Activated CD4-positive, alpha-beta memory T cell treated with anti-CD3 and anti-CD28 coated beads for 36 hours (primary cell): Measurements from ENCODE around the gene COQ10A. TPM values are rescaled to one million over a fixed set of nuclear protein-coding genes. Genes with fewer than 3 reads are reported as not detected.

Experiments used
- CTCF ChIA-PET: fragments of 350-600 bp; sonication (Branson Sonifier 250); formaldehyde crosslinking; loops from one replicate; lab custom pipeline; 2021; ENCODE audit warnings: antibody characterized with exemption, inconsistent platforms; lab: Charles Lee
- POLR2A ChIA-PET: fragments of 350-600 bp; sonication (Branson Sonifier 250); formaldehyde crosslinking; loops from one replicate; lab custom pipeline; 2021; ENCODE audit warnings: antibody characterized with exemption; lab: Charles Lee
- DNase-seq: peaks from one replicate; pipeline ENCODE4 v3.0.0-alpha.2; 2020
- H3K27ac Mint-ChIP-seq: one replicate; pipeline ENCODE4 v1.8.0; 2021; ENCODE audit warnings: mixed read lengths
- H3K27me3 Mint-ChIP-seq: one replicate; pipeline ENCODE4 v1.8.0; 2021; ENCODE audit warnings: mixed read lengths
- H3K36me3 Mint-ChIP-seq: one replicate; pipeline ENCODE4 v1.8.0; 2021; ENCODE audit warnings: mixed read lengths
- H3K4me1 Mint-ChIP-seq: one replicate; pipeline ENCODE4 v1.8.0; 2021; ENCODE audit warnings: low read depth, mixed read lengths
- H3K4me3 Mint-ChIP-seq: one replicate; pipeline ENCODE4 v1.8.0; 2021; ENCODE audit warnings: mild to moderate bottlenecking, mixed read lengths
- H3K9me3 Mint-ChIP-seq: one replicate; pipeline ENCODE4 v1.8.0; 2021; ENCODE audit warnings: mixed read lengths
- intact Hi-C: fragments of 100-400 bp; cut with micrococcal nuclease; formaldehyde crosslinking; loops from one replicate; pipeline ENCODE4 v1.15.1; 2023
- total RNA-seq, 2 experiments: library from RNA; stranded (reverse); gene quantifications; one replicate each; pipeline ENCODE4 v1.2.3, GENCODE V29; 2021

Gene COQ10A
- total RNA-seq, 2 experiments from 2014 or later, result 6.3 to 7.0 TPM

DNA sequence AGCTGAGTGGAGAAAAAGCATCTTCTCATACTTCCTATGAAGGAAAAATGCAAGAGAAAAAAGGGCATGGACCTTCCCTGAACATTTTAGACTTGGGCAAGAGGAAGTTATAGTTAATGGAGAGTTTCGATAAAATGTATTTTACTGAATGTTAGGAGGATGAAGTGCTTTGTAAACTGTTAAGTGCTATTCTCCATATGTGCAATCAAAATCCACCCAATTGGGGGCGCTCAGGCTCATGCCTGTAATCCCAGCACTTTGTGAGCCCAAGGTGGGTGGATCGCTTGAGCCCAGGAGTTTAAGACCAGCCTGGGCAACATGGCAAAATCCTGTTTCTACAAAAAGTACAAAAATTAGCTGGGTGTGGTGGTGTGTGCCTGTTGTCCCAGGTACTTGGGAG lies 50.9 kb downstream of the COQ10A start:
- DNase-seq, result peak; percentile 20
- no peaks in the 10 kb centered on the region for H3K9me3 Mint-ChIP-seq
- H3K4me1 Mint-ChIP-seq, result peaks cover 16% of the 10 kb centered on the region
- ChIA-PET POLR2A (interaction anchor here (1.0 kb wide), 1 partner anchor 16 kb away, joined by 3 read pairs; the partner anchor contains the start of gene PAN2), CTCF (interaction anchor here (0.6 to 4.8 kb wide), 2 partner anchors 14 to 146 kb away, joined by 3 to 32 read pairs; no protein-coding TSS in a partner anchor)
- no peak overlapping the region for H3K27ac Mint-ChIP-seq
- H3K27me3 Mint-ChIP-seq, result no peaks in the 10 kb centered on the region
- intact Hi-C loops, result loop anchor here (5.0 kb wide), 2 partner anchors 200 to 315 kb away; partner anchors contain the start of genes BAZ2A, RPL41 and ZC3H10
- H3K4me3 Mint-ChIP-seq, result no peak overlapping the region
- peaks cover 13% of the 10 kb centered on the region for H3K36me3 Mint-ChIP-seq

Other genes starting within 250 kb of the COQ10A start
- 10 to 100 TPM; 14.4 to 15.1 TPM for gene IKZF4, start 245.9 kb upstream of the COQ10A start, total RNA-seq
- 10 to 100 TPM; 28.1 to 40.7 TPM for gene RPS26, start 225.0 kb upstream of the COQ10A start, total RNA-seq
- under 1 TPM; 0.82 to 0.86 TPM for gene ERBB3, start 186.8 kb upstream of the COQ10A start, total RNA-seq
- 100 to 1,000 TPM; 399 to 410 TPM for gene PA2G4, start 162.4 kb upstream of the COQ10A start, total RNA-seq
- gene RPL41, start 150.3 kb upstream of the COQ10A start, total RNA-seq, result 1,000 to 10,000 TPM; 5,210 to 5,251 TPM
- 1 to 10 TPM; 5.1 to 7.2 TPM for gene ZC3H10, start 148.7 kb upstream of the COQ10A start, total RNA-seq
- 100 to 1,000 TPM; 142 to 146 TPM for gene ESYT1, start 138.7 kb upstream of the COQ10A start, total RNA-seq
- 10 to 100 TPM; 63.8 to 70.8 TPM for gene MYL6B, start 114.4 kb upstream of the COQ10A start, total RNA-seq
- gene MYL6, start 108.6 kb upstream of the COQ10A start, total RNA-seq, result 1,000 to 10,000 TPM; 1,196 to 1,215 TPM
- gene SMARCC2, start 77.5 kb upstream of the COQ10A start, total RNA-seq, result 100 to 1,000 TPM in 1 of 2 experiments, 10 to 100 TPM in 1; 96.4 to 103 TPM
- 10 to 100 TPM; 28.2 to 31.2 TPM for gene RNF41, start 45.0 kb upstream of the COQ10A start, total RNA-seq
- gene NABP2, start 42.6 kb upstream of the COQ10A start, total RNA-seq, result 10 to 100 TPM; 62.0 to 62.2 TPM
- 1 to 10 TPM in 1 of 2 experiments, under 1 TPM in 1; 0.59 to 1.7 TPM for gene SLC39A5, start 36.9 kb upstream of the COQ10A start, total RNA-seq
- 10 to 100 TPM; 34.1 to 37.0 TPM for gene ANKRD52, start 8.6 kb upstream of the COQ10A start, total RNA-seq
- gene CS, start 33.4 kb downstream of the COQ10A start, total RNA-seq, result 100 to 1,000 TPM; 304 to 309 TPM
- gene CNPY2, start 49.0 kb downstream of the COQ10A start, total RNA-seq, result 10 to 100 TPM; 74.7 to 91.6 TPM
- 10 to 100 TPM; 49.0 to 51.2 TPM for gene PAN2, start 67.1 kb downstream of the COQ10A start, total RNA-seq
- gene IL23A, start 71.9 kb downstream of the COQ10A start, total RNA-seq, result 10 to 100 TPM; 47.6 to 48.5 TPM
- 100 to 1,000 TPM; 125 to 139 TPM for gene STAT2, start 93.2 kb downstream of the COQ10A start, total RNA-seq
- not detected for gene APOF, start 95.9 kb downstream of the COQ10A start, total RNA-seq
- 10 to 100 TPM; 60.1 to 62.6 TPM for gene TIMELESS, start 182.5 kb downstream of the COQ10A start, total RNA-seq
- not detected for gene MIP, start 187.7 kb downstream of the COQ10A start, total RNA-seq
- 1 to 10 TPM; 2.4 to 2.9 TPM for gene SPRYD4, start 201.6 kb downstream of the COQ10A start, total RNA-seq
- gene GLS2, start 221.2 kb downstream of the COQ10A start, total RNA-seq, result 1 to 10 TPM; 5.5 to 6.1 TPM